Measurements from ENCODE around the gene ATP8B4. TPM values are rescaled to one million over a fixed set of nuclear protein-coding genes. Genes with fewer than 3 reads are reported as not detected.
"Not testable (repeated sequence)": the region's sequence is repeated elsewhere in the genome, so short reads cannot be mapped to it uniquely, and the experiment has no call there.

ATP8B4 gene
- polyA plus RNA-seq, 1 experiment: 1.0 TPM

GRCh38 chr15:50163719-50164410, 44.8 kb upstream of the ATP8B4 start:
- TF ChIP-seq CTCF (IDR thresholded peaks at IDR 0.05; ENCODE audit: low read depth, low read length): no peak
- ChIA-PET POLR2A (no interaction called here), CTCF (interaction anchor here (1.3 kb wide), 1 partner anchor 152 kb away, joined by 5 read pairs; no protein-coding TSS in a partner anchor)
- no peak overlapping the region for H3K27ac ChIP-seq (ENCODE audit: low read depth, low read length)
- no peaks in the 10 kb centered on the region; the same call in 1 of the 2 replicates for H3K9me3 ChIP-seq (ENCODE audit: control insufficient read depth, insufficient read depth, low read length)
- no peak overlapping the region for H3K4me3 ChIP-seq (ENCODE audit: low read depth, low read length)
- no peaks in the 10 kb centered on the region for H3K27me3 ChIP-seq (ENCODE audit: control insufficient read depth, insufficient read depth, low read length)
- DNase-seq (ENCODE audit: low read depth, low spot score): no peak

GRCh38 chr15:50162969-50163718, 44.1 kb upstream of the ATP8B4 start:
- DNase-seq (ENCODE audit: low read depth, low spot score): no peak
- ChIA-PET POLR2A (no interaction called here), CTCF (interaction anchor here (1.3 kb wide), 1 partner anchor 153 kb away, joined by 5 read pairs; no protein-coding TSS in a partner anchor)
- no peaks in the 10 kb centered on the region; the same call in 1 of the 2 replicates for H3K9me3 ChIP-seq (ENCODE audit: control insufficient read depth, insufficient read depth, low read length)
- no peak overlapping the region for H3K27ac ChIP-seq (ENCODE audit: low read depth, low read length)
- no peaks in the 10 kb centered on the region for H3K27me3 ChIP-seq (ENCODE audit: control insufficient read depth, insufficient read depth, low read length)
- no peak overlapping the region for H3K4me3 ChIP-seq (ENCODE audit: low read depth, low read length)
- no peak for TF ChIP-seq CTCF (IDR thresholded peaks at IDR 0.05; ENCODE audit: low read depth, low read length)

- H3K9me3 ChIP-seq (ENCODE audit: control insufficient read depth, insufficient read depth, low read length); H3K4me3 ChIP-seq (ENCODE audit: low read depth, low read length); H3K27me3 ChIP-seq (ENCODE audit: control insufficient read depth, insufficient read depth, low read length); CTCF ChIA-PET; H3K27ac ChIP-seq (ENCODE audit: low read depth, low read length); DNase-seq (ENCODE audit: low read depth, low spot score); POLR2A ChIA-PET: not testable (repeated sequence)
These were observed 39.2 kb upstream of the ATP8B4 start for GRCh38 chr15:50158236-50158635.

- Histone ChIP-seq H3K9me3 (ENCODE audit: control insufficient read depth, insufficient read depth, low read length) (no peaks in the 10 kb centered on the region), H3K4me3 (ENCODE audit: low read depth, low read length) (no peak overlapping the region), H3K27me3 (ENCODE audit: control insufficient read depth, insufficient read depth, low read length) (no peaks in the 10 kb centered on the region), H3K27ac (ENCODE audit: low read depth, low read length) (no peak overlapping the region)
- no peak for DNase-seq (ENCODE audit: low read depth, low spot score)
- TF ChIP-seq CTCF (IDR thresholded peaks at IDR 0.05; ENCODE audit: low read depth, low read length): no peak
- ChIA-PET CTCF (interaction anchor here (0.6 to 2.1 kb wide), 5 partner anchors 10 to 1602 kb away, joined by 3 to 26 read pairs (median 5); no protein-coding TSS in a partner anchor), POLR2A (no interaction called here)
These were observed 32.4 kb upstream of the ATP8B4 start for GRCh38 chr15:50151476-50151875.

GRCh38 chr15:50150851-50151250, 31.8 kb upstream of the ATP8B4 start:
- POLR2A ChIA-PET: no interaction called here
- no peak for TF ChIP-seq CTCF (IDR thresholded peaks at IDR 0.05; ENCODE audit: low read depth, low read length)
- H3K27ac ChIP-seq (ENCODE audit: low read depth, low read length): no peak overlapping the region
- no peaks in the 10 kb centered on the region for H3K9me3 ChIP-seq (ENCODE audit: control insufficient read depth, insufficient read depth, low read length)
- DNase-seq (ENCODE audit: low read depth, low spot score): no peak
- H3K4me3 ChIP-seq (ENCODE audit: low read depth, low read length): no peak overlapping the region
- H3K27me3 ChIP-seq (ENCODE audit: control insufficient read depth, insufficient read depth, low read length): no peaks in the 10 kb centered on the region
- CTCF ChIA-PET: interaction anchor here (0.7 to 2.1 kb wide), 3 partner anchors 9 to 1601 kb away, joined by 5 to 26 read pairs (median 7); no protein-coding TSS in a partner anchor
